HG03280 (cell line): Measurements from ENCODE around the gene VANGL2.

Source experiments
- ATAC-seq: cut with Tn5 transposase; IDR thresholded peaks from one replicate; pipeline ENCODE4 v1.9.1; 2021; ENCODE audit warnings: mild to moderate bottlenecking, moderate library complexity; ENCODE audit not compliant: unreplicated experiment

The VANGL2 gene

DNA sequence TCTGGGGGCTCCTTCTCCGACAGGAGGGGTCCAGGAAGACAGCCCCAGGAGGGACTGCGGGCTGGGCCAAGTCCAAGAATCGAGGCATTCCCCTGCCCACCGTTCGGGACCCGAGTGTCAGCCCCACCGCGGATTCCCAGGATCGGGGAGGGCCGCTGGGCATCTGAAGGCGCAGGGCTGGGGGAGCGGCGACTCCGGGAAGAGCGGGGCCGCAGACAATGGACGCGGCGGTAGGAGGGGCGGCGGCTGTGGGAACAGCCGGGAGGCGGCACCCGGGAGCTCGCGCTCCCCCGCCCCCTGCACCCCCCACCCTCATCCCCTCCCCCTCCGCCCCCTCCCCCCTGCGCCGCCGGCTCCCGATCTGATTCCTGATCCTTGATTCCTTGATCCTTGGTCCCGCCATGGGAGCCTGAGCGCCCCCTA is at the start of gene VANGL2:
TSS of gene VANGL2 (plus strand) at position 342 of the 423 bp plus-strand sequence. CDS start 15,274 bp downstream, outside the sequence.
- ATAC-seq: no peak

DNA sequence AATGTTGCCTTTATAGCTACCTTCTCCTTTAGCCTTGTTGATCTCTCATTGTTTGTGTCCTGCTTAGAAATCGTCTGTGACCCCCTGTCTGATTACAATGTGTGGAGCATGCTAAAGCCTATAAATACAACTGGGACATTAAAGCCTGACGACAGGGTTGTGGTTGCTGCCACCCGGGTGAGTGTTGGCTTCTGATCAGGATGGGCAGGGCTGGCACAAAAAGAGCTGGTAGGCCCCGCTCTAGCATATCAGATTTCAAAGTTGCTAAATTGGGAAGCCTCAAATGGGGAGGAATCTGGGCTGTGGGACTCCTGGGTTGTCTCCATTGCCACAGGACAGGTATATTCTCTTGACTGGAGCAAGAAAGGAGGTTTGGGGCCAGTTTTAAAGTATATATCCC is 48.7 kb upstream of the VANGL2 start:
- ATAC-seq: no peak

DNA sequence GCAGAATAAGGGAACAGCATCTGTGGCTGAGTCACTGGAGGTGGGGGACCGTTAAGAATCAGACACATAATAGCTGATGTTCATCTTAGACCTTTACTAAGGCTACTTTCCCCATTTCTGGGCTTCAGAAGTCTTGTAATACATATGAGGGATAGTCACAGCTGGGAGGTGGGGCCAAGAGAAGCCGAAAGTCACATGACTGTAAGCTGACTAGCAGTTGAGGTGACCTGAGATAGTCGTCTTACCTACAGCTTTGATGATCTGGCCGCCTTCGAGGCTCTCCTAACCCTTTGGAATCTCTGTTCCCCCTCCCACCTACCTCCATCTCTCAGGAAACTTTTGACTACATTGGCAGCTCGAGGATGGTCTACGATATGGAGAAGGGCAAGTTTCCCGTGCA is 47.8 kb upstream of the VANGL2 start:
- ATAC-seq: no peak

DNA sequence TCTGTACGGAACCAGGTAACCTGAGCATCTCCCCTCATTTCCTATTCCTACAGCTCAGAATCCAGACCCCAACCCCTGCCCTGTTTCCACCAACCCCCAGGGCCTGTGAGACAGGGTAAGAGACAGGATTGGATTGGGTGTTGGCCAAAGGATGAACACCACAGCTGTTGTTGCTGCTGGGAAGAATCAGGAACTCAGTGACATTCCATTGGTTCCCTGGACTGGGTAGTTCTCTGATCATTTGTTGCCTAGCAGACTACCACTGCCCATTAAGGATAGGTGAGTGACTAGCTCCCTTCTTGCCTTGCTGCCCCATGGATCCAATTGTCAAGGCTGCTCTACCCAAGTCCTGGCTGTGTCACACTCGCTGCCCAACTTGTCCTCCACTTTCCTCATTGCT is 47.1 kb upstream of the VANGL2 start:
- ATAC-seq: no peak

DNA sequence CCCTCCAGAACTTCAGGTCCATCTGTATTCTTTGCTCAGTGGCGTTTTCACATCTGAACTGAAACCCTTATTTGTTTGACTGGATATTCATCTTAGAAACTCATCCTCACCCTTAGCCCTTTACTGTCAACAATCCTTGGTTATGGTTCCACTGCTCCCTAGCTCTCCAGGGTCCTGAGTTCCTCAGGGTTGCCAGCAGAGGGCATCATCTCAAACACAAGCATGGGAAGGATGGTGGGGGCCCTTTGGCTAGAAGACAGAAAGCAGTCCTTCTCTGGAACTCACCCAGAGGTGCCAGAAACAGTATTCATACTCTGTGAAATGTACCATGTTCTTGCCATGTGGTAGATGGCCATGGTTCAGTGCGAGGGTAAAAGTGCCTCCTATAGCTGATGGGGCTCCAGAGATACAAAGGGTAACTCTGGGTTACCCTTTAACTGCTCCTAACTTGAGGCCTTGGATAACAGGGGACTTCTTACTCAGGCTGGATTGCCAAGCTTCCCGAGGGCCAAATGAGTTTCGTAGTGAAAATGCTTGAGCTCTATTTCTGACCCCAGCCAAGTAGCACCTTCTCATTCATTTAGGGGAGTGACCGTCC is 45.9 kb upstream of the VANGL2 start:
- ATAC-seq: no peak

DNA sequence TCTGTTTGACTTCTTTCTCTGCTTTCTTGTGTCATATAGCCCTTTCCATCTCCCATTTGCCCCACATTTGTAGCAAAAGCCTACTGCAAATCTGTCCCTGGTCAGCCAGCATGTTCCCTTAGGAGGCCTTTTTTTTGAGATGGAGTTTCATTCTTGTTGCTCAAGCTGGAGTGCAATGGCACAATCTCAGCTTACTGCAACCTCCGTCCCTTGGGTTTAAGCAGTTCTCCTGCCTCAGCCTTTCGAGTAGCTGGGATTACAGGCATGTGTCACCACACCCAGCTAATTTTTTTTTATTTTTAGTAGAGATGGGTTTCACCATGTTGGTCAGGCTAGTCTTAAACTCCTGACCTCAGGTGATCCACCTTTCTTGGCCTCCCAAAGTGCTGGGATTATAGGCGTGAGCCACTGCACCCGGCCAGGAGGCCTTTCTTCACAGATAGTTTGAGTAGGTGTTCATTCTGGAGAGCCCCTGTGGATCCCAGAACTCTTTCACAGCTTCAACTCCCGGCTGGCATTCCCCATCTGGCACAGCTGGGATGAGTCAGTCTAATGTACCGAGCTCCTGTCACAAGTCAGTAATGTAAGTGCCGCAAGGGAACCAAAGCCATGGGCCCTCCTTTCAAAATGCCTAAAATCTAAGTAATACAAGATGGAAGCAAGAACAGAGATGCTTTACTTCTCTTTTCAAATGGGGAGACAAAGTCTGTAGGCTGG is 42.9 kb upstream of the VANGL2 start:
- ATAC-seq: no peak

DNA sequence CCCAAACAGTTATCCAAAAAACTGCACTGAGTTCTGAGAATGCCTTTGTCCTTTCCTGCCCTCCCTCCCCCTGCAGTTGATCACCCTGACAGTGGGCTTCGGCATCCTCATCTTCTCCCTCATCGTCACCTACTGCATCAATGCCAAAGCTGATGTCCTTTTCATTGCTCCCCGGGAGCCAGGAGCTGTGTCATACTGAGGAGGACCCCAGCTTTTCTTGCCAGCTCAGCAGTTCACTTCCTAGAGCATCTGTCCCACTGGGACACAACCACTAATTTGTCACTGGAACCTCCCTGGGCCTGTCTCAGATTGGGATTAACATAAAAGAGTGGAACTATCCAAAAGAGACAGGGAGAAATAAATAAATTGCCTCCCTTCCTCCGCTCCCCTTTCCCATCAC is 42.3 kb upstream of the VANGL2 start:
- no peak for ATAC-seq

DNA sequence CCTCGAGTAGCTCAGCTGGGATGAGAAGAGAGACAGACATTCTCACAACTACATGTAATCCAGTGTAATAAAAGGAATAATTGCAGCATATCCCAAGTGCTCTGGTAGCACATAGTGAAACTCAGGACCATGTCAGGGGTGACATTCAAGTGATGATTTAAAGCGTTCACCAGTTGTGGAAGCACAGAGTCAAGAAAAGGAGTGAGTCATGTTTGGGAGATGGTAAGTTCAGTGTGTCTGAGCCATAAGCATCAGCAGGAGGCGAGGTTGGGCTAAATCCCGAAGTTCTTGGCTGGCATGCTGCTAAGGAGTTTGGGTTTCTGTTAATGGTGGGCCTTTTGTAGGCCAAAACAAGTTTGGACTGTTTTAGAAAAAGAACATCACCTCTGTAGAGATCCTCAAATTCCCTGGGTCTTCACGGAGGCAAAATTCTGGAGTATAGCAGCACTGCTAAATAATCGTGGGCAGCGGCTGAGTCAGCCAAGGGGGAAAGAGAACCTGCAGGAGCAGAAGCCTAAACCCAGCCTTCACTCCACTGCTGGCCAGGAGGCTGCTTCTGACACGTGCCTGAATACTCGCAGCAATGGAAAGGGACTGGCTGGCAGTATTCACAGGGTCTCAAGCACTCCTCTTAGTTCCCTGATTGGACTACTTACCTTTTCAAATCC is 40.7 kb upstream of the VANGL2 start:
- no peak for ATAC-seq

DNA sequence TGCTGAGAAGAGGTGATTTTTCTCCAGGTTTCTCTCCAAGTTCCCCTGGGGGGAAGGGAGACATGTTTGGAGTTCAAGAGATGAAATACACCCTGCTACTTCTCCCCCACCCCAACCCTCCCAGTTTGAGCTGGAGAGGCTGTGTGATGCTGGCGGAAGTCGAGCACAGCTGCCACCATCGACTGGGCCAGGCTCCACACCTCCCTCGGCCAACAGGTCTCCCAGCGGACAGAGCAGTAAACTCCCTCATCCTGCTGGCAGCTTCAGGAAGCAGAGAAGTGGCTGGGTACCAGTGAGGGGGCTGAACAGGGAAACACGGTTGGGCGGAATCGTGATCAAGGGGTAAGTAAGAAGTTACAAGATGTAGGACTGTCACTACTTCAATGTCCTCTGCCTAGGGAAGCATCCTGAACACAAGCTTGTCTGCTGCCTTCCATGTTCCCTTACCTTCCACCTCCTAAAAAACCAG is 40.1 kb upstream of the VANGL2 start:
- ATAC-seq: no peak

DNA sequence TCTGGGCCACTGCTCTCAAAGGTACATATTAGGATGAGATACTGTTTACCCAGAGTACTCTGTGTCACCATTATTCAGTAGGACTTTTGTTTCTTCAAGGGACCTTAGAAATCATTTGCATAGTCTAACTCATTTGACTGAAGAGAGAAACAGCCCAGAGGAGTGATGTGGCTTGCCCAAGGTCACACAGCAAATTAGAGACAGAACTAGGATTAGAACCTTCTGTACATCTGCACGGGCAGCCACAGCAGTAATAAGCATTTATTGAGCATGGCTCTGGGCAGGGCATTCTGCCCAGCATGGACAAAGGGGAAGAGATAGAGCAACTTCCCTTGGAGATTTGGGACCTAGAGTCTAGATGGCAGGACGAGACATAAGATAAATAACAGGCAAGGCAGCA is 39.2 kb upstream of the VANGL2 start:
- ATAC-seq: no peak

DNA sequence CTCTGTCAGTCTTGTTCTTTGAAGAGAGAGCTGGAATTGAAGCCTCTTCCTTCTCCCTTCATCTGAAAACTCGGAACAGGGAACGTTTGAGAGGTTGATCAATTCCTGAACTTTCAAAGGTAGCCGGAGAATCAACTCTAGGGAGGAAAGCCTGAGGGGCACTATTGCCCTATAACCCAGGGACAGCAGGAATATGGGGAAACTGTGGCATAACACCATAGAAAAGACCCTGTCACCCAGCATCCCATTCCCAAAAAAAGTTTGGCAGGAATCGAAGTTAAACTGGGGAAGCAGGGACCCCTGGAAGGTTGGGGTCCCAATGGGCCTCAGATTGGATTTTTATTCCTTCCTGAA is 38.6 kb upstream of the VANGL2 start:
- ATAC-seq: no peak

DNA sequence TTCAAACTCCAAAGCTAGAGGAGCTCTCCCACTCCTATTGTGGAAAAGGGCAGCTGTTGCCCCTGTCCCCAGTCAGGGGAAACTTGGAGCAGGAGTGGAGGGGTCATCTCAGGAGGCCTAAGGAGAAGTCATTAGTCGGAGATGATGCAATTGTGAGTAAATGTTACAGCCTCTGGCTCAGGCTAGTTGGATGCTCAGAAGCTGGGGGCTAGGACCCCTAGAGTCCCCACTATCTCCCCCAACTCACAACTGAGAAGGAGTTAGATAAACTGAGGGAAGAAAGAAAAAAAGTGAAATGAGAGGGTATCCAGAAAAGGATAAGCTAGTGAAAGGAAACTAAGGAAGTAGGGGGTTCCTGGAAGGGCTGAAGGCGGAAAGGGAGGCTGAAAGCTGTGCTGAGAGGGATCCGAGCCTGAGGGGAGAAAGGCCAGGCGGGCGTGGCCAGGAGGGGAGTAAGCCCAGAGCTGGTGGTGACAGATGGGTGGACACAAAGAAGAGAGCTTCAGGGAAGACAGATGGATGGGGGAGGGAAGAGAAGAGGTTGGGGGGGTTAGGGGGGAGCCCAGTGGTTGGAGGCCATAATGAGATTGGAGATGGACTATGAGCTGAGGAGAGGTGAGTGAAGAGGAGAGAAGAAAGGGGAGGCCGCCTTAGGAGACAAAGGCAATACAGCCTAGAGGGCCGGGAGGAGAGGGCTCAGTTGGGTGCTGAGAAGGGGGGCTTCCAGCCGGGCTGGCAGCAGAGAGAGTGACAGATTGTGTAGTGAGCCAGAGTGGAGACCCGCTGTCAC is 38.0 kb upstream of the VANGL2 start:
- ATAC-seq: no peak

DNA sequence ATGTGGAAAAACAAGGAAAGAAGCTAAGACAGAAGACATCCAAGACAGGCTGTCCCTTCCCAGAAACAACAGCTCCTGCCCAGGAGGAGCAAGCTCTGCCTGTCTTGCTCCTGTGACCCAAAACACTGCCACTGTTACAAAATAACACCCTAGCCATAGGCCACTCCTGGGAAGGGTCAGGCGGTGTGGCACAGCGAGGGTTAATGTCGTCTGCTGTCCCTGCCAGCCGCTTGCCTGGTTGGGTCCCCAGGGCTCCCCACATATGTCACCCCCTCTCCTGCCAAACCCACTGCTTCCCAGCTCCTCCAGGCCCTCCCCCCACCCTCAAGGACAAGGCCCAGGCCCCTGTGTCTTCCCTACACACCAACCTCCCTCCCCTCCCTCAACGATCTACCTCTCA is 37.4 kb upstream of the VANGL2 start:
- no peak for ATAC-seq

DNA sequence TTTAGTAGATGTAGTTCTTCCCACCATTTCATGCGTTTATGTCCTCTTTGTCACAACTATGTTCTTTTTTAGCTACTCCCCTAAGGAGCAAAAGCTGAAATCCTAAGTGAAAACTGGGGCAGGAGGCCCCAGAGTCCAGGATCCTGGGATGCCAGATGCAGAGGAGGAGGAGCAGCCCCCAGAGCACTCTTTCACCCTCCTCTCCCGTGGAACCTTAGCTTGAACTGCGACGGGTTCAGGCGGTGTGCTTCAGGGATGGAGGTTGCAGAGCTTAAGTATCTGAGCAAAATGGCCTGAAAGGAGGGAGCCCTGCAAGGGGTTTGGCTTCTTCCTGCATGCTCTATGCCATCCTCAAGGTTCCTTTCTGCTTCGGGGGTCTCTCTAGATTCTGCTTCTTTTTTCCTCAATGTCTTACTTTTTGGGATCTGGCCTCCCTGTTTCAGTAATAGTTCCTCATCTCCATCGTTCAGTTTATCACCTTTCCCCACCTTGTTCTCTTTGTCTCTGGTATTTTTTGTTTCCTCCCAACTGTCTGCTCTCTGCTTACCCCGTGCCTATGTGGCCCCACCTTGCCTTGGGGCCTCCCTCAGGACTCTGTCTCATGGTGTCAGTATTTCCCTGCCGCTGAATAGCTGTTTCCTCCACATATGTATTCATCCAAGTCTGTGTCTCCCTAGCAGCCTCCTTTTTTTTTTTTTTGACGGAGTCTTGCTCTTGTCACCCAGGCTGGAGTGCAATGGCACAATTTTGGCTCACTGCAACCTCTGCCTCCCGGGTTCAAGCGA is 36.2 kb upstream of the VANGL2 start:
- no peak for ATAC-seq

DNA sequence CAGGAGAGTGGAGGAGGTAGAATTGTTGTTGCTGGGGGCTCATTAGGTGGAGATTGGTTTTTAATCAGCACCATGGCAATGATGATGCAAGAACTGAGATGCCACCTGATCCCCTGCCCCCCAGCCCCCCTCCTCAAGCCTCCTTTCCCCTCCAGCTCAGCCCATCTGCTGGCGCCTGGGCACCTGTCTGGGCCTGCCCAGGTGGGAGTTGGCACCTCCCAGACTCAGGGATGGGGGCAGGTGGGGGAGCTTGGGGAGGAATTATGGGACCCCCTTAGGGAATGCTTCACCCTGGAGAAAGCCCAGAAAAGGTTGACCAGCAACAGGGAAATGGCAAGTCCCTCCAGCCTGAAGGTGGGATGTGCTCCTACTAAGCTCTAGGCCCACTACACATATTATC is 35.0 kb upstream of the VANGL2 start:
- no peak for ATAC-seq

DNA sequence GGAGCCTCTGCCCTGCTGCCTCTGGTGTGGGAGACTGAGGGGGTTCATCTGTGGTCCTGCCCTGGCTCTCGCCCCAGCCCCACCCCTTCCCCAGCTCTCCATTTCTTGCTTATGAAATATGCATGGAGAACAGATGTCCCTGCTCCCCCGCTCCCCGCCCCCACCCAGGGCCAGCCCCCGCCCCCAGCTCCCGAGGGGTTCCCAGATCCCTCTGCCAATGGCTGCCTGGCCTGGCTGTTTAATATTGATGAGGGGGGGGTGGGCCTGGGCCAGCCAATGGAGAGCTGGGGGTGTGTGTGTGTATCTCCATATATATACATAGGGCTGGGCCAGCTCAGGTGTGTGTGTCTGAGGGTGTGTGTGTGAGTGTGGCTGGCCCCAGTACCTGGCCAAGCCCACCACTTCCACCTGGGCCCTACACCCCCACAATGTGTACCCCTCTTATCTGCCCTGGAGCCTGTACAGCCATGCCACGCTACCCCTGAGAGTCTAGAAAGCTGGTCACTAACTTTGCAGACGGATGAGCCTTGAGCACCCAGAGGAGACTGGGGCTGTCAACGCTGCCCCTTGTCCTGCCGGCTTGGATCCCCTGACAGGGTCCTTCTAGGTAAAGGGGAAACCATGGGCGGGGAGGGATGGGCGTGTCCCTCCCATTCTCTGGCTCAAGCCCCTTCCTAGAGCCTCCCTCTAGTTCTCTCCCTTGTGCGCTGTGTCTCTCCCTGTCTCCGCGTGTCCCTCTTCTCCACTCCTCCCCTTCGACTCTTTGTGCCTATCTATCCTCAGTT is 33.4 kb upstream of the VANGL2 start, which contains the start of gene NHLH1:
TSS of gene NHLH1 (plus strand) at position 341 of the 785 bp plus-strand sequence. CDS start 3,661 bp downstream, outside the sequence.
- no peak for ATAC-seq

DNA sequence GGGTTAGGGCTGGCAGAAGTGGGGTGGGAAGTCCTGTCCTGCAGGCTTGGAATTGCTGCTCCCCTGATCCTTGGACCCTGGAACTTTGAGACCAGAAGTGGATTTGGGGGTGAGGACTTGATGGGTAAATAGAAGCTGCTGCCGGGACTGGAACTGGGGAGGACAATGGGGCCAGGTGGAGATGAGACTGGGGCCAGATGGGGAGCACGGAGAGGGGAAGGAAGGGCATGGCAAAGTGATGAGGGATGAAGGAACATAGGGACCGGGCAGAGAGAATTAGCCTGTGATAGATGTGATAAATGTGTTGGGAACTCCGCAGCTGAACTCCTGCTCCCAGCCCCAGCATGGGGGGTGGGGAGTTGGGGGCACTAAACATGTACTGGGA is 32.9 kb upstream of the VANGL2 start:
- no peak for ATAC-seq

DNA sequence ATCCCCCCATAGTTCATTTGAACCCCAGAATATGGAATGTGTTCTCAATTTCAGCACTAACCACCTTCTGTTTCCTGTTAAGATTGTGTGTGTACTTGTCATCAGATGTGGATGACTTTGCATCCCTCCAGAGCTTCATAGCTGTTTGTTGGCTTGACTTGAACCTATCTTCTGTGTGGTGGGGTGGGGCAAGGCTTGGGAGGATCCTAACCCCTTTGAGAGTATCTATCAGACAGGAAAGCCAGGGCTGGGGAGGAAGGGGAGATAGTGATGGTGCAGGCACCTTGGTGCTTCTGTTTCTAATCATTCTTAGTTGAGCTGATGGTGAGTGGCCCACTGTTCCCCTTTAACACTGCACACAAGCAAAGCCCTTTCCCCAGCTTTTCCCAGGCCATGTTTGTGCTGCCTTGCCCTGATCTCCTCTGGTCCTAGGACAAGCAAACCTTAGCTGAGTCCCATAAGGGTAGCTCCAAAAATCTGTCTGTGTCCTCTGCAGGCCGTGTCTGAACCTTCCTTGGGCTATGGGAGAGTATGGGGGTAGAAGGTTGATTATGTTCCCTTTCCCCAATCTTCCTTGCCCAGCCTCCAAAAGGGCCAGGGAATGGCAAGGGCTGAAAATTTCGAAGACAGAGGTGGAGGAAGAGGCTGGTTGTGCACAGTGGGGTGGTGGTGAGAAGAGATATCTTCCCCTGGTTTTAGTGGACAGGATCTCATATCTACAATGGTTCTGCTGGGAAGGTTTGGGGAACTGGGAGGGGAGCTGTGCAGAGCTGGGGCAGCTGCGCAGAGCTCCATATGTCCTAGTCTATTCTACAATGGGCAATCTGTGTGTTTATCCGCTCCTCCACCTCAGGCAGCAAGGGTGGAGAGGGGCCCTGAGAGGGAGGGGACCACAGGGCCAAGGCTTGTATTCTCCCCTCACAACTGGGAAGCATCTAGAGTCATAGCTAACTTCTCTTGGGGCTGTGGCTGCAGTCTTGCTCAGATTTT is 32.1 kb upstream of the VANGL2 start:
- ATAC-seq: no peak

DNA sequence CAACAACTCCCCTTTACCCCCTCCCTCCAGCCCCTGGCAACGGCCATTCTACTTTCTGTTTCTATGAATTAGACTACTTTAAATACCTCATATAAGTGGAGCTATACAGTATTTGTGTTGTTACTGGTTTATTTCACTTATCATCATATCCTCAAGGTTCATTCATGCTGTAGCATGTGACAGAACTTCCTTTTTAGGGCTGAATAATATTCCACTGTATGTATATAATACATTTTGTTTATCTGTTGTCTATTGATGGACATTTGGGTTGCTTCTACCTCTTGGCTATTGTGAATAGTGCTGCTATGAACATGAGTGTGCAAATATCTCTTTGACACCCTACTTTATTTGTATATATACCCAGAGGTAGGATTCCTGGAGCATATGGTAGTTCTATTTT is 31.3 kb upstream of the VANGL2 start:
- ATAC-seq: no peak
